Measurements from ENCODE around the gene SNCAIP. TPM values are rescaled to one million over a fixed set of nuclear protein-coding genes. Genes with fewer than 3 reads are reported as not detected.
"Not testable (repeated sequence)": the region's sequence is repeated elsewhere in the genome, so short reads cannot be mapped to it uniquely, and the experiment has no call there.

The SNCAIP gene
- total RNA-seq, 1 donor from 2014 or later = 160 TPM

DNA sequence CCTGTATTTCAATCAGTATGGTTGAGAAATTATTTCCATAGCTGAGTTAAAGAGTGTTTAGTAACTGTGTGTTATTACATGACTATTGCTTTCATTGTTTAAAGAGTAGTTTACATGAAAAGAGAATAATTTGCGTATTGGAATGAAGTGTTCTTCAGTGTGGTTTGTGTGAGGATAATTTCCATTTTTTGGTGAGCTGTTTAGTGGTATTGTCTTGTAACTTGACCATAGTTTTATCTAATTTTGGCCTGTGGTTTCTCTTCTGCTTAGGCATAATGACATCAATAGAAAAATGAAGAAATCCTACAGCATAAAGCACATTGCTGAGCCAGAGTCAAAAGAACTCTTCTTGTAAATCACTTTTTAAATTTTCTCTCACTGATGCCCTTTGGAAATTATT lies 151.2 kb downstream of the SNCAIP start:
- no peak for DNase-seq (ENCODE audit: low read depth in 2 of 2)

DNA sequence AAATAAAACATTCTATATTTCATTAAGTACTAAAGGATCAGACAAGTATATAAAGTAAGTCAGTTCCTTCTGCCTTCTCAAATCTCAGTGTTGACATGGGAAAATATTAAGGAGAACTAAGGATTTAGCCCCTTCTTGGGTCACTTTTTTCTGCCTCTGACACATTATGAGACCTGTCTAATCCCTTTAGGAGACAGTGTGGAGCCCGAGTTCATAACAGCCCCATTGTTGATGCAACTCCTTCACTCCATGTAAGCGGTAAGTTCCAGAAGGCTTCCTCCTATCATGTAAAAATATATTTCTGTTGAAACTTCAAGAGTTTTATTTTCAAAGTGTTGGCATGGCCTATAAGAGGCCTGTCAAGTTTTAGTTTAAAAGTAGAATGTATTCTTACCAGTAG lies 152.2 kb downstream of the SNCAIP start:
- DNase-seq (ENCODE audit: low read depth in 2 of 2) = no peak

DNA sequence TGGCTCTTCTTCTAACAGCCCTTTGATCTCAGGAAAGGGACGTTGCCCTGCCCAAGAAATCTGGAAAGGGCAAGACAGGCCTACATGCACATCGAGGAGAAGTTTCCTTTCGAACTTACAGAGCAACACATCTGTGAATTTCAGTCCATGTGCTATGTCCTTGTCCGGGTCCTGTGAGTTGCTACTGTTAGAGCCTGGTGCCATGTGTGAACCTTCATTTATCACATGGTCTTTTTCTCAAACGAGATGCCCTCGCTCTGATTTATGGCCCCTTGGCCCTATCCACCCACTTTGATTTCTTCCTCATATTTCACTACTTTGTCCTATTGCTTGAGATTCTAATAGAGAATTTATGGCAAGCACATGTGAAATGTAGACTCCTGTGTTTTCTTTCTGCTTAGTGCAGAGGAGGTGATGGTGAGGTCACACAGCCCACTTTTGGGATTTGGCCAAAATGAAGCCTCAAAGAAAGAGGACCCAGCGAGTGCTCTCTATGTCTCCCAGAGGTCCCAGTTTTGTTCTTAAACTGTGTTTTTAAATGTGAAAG lies 153.1 kb downstream of the SNCAIP start:
- DNase-seq (ENCODE audit: low read depth in 2 of 2) = no peak

DNA sequence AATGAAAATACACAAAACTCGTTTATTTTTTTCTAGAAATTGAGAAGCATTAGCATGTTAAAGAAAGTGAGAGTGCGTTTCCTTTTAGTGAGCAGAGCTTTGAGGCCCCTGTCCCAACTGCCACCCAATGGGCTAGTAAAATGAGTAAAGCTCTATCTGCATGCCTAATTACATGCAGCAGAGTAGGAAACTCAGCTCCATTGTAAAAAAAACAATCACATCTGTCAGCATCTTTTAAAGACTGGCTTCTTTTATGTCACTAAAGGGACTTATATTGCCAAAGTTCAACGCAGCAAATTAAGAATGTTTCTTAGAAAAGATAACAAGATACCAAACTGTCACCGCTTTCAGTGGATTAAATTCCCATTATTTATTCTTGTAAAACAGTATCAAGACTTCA lies 154.0 kb downstream of the SNCAIP start:
- DNase-seq (ENCODE audit: low read depth in 2 of 2) = no peak

DNA sequence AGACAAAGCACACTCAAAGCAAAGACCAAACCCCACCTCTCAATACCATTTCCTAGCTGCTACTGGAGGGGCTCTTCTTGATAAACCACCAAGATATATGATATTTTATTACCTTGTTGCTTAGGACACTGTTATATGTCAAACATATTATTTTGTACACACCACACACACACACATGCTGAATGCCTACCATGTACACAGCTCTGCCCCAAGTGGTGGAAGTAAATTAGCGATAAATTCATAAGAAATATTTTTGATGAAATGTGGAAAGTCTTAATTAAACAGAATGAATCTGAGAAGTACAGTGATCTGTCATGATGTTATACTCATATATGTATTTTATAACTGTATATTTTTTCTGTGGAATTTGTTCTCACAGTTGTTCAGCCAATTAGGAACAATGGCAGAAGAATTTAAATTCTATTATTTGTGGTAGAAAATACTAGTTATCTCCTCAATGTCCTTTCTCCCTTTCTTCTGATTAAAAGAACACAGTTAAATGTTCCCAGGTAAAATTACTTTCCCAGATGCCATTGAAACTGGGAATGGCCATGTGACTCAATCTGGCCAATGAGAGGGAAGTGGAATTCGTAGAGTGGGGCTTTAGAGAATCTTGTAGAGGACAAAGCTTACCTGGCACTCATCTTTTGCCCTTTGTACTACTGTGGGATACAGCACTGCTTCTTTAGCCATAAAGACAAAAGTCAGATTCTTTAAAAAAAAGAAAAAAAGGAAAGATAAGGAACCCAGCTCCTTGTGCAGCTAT lies 156.5 kb downstream of the SNCAIP start:
- no peak for DNase-seq (ENCODE audit: low read depth in 2 of 2)

DNA sequence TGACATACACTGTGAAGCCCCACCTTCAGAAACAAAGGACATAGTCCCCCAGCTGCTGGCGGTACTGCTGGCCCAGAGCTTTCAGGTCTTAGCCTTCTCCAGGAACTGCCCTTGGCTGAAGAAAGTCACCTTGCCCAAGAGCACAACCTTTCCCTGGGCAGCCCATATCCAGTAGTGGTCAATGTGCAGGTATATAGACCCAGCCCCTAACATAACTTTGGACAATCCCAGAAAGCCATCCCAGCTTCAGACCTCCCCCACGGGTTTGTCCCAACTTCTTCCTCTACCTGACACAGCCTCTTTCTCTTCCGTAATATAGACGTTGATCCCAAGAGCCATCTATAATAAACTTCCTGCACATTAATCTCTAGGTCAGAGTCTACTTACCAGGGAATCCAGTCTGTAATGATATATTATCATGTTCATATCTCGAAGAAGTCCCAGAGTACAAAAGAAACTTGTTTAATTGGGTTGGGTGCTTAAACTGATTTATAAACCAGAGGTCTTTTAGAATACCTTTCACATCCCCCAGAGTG lies 157.4 kb downstream of the SNCAIP start:
- DNase-seq (ENCODE audit: low read depth in 2 of 2) = no peak

DNA sequence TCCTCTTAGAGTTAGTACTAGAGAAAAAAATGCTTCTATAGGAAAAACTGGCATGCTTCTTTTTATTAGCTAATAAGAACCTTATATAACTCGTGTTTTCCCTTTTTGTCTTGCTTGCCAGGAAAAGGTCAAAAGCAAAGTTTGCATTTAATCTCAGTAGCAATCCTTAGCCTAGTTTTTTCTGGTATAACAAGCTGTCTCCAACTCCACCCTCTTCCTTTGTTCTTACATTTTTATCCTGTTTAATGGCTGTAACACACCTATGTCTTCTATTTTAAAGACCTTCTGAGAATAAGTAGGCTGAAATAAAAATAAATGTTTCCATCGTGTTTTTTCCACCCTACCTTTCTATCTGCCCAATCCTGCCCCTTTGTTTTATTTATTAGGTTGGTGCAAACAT lies 158.3 kb downstream of the SNCAIP start:
- DNase-seq (ENCODE audit: low read depth in 2 of 2) = no peak

DNA sequence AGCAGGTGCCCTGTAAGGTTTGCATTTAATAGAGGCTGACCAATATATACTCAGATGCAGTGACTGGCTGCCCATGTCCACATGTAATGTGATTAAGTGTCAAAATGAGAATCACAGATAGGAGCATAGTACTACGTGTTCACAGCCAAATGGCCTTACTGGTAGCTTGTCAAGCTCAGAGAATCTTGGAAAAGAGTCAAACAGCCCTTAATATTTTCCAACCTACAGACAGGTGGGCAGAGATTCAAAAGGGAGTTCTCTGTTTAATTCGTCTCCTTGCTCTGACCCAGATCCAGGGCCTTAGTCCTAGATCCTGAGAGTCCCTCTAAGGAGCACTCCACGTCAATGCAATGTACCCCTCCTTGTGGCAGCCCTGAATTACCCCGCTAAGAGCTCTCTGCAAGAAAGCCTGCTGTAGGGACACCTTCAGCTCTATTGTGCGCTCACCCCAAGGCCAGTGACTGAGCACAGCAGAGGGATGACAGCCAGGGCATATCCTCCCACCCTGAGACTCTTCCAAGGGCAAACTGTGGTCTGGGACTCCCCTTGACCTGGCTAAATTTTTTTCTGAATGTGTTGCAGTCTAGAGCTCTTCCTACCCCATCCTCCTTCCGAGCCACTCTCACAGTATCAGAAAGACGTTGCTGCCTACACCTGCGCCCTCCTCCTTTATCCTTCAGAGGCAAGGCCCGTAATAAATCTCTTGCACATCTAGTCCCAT lies 159.2 kb downstream of the SNCAIP start:
- no peak for DNase-seq (ENCODE audit: low read depth in 2 of 2)

DNA sequence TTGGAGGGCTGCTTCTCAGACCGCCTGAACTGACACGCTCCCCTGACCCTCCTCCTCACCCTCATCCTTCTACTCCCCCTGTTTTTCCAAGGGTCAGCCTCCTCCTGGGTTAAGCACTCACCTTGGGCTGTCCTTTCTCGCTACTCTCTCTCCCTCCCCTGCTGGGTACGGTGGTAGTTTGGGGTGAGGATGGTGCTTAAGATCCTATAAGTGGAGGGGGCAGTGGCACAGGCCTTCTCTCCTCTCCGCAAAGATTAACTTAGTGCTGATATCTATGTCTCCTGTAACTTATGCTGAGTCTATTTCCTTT lies 159.7 kb downstream of the SNCAIP start:
- no peak for DNase-seq (ENCODE audit: low read depth in 2 of 2)

DNA sequence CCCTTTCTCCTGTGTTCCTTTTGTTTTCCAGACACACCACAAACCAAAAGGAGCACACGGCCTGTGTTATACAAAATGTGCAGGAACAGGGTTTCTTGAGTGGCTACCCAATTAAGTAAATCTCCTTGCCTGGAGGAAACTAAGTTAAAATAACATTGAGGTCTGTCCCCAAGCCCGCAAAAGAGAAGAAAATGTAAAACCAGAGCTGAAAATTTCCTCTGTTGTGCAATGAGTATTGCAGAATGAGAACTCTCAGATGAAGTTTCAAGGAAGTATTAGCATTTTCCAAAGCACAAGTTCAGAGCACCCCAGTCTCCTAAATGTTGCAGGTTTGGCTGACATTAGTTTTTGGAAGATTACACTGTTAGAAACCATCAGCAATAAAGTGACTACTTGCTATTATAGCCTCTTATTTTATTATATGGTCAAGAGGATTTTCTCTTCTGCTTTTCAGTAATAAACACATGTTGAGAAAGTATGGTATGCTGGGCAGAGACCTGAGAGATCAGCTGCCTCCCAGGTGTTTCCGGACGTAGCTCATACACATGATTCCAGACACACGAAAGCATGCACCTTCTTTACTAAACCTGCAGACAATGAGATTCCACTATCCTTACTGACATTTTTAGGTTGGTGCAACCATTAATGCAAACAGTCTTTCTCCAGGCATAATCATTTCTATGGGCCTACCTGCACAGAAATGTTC lies 161.3 kb downstream of the SNCAIP start:
- DNase-seq (ENCODE audit: low read depth in 2 of 2) = no peak

DNA sequence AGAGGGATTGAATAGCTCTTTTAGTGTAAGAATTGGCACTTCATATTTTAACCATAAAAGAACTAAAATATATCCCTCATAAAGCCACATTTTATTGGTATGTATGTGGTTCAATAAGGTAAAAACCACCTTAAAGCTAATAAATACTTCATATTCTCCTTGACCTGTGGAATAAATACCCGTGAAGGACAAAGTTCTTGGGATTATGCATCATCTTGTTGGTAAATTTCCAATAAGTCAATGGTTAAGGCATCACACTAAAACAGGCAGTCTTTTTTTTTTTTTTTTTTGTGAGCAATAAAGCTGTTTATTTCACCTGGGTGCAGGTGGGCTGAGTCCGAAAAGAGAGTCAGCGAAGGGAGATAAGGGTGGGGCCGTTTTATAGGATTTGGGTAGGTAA lies 161.9 kb downstream of the SNCAIP start:
- DNase-seq (ENCODE audit: low read depth in 2 of 2) = no peak

DNA sequence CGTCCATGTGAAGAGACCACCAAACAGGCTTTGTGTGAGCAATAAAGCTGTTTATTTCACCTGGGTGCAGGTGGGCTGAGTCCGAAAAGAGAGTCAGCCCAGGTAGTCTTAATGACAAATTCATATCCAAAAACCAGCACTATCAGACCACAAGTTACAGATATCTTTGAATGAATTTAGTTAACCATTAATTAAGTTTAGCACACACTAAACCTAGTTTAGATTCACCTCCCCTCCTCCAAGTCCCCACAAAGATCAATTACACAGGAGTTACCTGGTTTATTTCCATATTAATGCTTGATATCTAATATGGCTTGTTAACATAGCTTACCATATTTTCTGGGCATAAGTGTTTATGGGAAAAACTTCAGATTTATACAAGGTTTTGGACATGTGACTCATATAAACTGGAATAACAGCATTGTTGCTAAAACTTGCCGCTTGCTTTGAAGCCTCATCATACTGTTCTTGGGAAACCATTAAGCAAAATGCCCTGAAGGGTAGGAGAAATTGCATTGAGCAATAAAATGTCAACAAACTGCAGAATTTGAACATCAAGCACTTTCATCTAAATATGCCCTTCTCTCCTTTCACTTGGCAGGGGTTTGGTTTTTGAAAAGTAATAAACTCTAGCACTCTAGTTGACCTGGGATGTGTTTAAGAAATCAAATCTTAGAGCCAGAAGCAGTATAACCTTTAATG lies 166.9 kb downstream of the SNCAIP start:
- DNase-seq (ENCODE audit: low read depth in 2 of 2) = no peak

DNA sequence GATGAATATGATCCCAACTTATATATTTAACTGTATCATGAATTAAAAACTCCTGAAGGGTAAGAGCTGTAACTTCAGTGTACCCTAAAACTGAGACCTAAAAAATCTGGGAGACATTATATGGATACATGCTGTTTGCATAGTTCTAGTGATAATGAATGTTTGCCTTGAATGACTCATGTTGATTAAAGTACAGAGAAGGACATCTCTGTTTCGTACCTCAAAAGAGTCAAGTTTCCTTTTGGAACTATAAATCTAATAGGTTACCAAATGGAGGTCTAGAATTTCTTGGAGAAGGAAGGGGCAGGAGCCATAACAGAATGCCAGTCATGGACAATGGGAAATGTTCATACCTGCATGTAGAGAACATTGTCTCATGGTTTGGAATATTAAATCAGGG lies 168.1 kb downstream of the SNCAIP start:
- DNase-seq (ENCODE audit: low read depth in 2 of 2) = no peak

DNA sequence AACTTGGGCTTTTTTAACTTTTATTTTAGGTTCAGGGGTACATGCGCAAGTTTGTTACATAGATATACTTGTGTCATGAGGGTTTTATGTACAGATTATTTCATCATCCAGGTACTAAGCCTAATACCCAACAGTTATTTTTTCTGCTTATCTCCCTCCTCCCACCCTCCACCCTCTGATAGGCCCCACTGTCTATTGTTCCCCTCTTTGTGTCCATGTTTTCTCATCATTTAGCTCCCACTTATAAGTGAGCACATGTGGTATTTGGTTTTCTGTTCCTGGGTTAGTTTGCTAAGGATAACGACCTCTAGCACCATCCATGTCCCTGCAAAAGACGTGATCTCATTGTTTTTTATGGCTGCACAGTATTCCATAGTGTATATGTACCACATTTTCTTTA lies 172.1 kb downstream of the SNCAIP start:
- no peak for DNase-seq (ENCODE audit: low read depth in 2 of 2)

DNA sequence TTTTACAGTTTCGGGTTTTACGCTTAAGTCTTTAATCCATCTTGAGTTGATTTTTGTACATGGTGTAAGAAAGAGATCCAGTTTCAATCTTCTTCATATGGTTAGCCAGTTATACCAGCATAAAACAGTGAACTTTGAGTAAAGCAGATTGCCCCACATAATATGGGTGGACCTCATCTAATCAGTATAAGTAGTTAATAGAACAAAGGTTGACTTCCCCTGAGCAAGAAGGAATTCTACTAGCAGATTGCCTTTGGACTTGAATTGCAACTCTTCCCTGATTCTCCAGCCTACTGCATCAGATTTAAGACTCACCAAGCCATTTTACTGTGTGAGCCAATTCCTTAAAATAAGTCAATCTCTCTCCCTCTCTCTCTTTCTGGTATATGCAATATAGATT lies 173.2 kb downstream of the SNCAIP start:
- DNase-seq (ENCODE audit: low read depth in 2 of 2) = no peak

DNA sequence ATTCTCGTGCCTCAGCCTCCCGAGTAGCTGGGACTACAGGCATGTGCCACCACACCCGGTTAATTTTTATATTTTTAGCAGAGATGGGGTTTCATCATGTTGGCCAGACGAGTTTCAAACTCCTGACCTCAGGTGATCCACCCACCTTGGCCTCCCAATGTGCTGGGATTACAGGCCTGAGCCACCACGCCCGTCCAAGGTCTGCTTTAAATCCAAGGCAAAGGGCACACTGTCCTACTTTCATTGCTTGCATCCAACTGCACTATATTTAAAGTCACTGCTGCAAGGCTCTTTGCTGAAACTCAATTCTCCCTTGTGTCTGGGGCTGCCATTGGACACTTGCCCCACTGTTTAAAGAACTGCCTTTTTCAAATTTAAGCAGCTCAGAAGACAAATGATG lies 174.6 kb downstream of the SNCAIP start:
- not testable (repeated sequence) for DNase-seq (ENCODE audit: low read depth in 2 of 2)

DNA sequence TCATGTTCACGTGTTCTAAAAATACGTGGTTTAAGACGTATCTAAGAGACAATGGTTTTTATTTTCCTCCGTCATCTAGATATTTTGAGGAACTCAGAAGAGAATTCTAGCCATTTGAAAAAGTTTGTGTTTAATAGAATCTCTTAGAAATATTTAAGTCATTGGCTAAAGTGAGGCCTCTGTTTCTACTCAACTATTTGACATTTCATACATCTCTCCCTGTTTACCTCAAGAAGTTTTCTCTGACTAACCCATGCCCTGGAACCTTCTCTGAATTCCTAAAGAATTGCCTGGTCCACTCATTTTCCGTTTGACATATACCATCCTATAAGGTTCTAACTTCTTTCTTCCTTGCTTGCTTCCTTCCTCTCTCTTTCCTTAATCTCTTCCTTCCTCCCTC lies 178.7 kb downstream of the SNCAIP start:
- no peak for DNase-seq (ENCODE audit: low read depth in 2 of 2)

DNA sequence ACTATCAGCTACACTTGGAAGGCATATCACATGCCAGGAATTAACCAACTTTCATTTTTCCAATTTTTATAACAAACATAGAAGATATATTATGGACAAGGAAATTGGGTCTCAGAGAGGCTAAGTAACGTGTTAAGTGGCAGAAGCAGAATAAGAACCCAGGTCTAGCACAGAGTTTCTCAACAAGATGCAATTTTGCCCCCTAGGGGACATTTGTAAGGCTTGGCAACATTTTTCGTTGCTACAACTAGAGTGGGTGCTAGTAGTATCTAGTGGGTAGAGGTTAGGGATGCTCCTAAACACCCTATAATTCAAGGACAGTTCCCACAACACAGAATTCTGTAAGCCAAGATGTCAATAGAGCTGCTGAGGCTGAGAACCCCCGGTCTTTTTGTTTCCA lies 180.6 kb downstream of the SNCAIP start:
- DNase-seq (ENCODE audit: low read depth in 2 of 2) = no peak

DNA sequence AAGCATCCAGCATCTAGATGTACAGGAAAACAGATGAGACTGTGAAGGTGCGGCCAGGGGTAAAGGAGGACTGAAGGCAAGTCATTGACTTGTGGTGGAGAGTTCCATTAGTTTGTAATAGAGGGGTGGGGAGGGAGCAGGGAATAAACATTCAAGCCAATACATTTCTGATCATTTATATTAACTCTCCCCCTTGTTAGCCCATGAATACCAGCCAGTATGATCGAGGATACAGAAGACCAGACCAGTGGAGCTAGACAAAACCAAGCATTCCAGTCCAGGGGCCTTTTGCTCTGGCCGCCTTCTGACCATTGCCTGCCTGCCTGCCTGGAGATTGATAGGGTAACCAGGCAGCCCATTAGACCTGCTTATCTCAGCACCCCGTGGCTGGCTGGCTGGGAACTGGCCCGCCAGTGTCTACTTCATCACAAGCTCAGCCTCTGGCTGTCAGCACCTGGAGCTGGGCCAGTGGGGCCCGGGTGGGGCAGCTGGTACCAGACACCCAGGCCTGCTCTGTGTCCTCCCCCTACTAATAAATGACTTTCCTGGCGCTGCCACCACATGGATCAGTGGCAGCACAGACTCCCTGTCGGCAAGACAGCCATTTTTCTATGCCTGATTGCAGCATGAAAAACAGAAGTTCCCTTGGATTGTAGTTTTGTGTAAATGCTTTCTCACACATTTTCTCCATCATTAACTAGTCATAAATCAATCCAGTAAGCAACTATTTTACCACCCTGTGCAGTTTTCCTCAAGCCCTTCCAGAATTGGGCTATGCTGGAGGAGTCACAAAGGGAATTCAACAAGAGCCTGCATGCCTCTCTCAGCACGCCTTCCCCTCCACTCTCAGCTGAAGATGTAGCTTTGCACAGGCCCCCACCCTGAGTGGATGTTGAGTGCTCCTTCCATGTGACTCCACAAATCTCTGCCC lies 181.3 kb downstream of the SNCAIP start:
- no peak for DNase-seq (ENCODE audit: low read depth in 2 of 2)

DNA sequence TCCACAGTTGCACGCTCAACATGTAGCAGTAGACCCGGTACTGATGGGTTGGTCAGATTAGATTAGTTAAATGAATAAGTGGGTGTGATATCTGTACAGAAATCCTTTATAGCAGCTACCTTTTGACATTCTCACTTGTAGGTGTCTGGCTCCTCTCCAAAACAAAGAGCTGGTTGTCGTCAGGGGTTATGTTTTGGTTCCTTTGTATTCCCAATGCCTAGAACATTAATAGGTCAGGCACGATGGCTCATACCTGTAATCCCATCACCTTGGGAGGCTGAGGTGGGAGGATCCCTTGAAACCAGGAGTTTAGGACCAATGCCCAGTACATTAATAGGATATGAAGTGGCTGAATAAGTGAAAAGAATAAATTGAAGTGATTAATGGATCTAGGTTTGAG lies 182.1 kb downstream of the SNCAIP start:
- DNase-seq (ENCODE audit: low read depth in 2 of 2) = no peak

DNA sequence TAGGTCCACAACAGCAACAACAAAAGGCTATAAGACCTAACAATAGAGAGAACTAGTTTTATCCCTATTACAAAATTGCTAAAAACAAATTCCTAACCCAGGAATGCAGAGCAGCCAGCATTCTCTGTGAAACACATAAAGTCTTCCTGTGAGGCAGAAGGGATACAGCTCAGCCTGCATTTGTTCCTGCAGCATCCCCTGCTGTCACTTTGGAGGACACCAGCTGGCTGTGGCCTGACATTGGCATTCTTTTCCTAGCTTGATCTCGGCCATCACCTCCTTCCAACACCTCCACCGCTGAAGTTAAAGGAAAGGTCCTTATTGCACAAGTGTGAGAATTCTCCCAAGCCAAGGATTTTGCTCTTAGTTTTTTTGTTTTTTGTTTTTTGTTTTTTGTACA lies 186.1 kb downstream of the SNCAIP start:
- no peak for DNase-seq (ENCODE audit: low read depth in 2 of 2)
